ENCODE results near the gene COPS3.

- no peak for TF ChIP-seq REST (IDR thresholded peaks at IDR 0.05; ENCODE audit: insufficient replicate concordance, low read depth)
- TF ChIP-seq CTCF (IDR thresholded peaks at IDR 0.05; ENCODE audit: insufficient read depth, low read length) = no peak
- no peak for TF ChIP-seq GABPA (IDR thresholded peaks at IDR 0.05; ENCODE audit: low read depth)
- peak; percentile 69 for TF ChIP-seq POLR2AphosphoS5 (IDR thresholded peaks at IDR 0.05; ENCODE audit: low read depth)
Observed at GRCh38 chr17:17206124-17206912, 74.7 kb downstream of the COPS3 start, which contains the start of gene PLD6.

Measured in HL-60 (cell line).